CD4-positive, alpha-beta T cell treated with Interleukin-17A for 1 hour (primary cell): ENCODE measurements around the gene C1orf159.

Experiments used
- DNase-seq: peaks from one replicate; pipeline ENCODE4 v3.0.0-alpha.2; 2020

Gene C1orf159

GRCh38 chr1:1130206-1131120, 14.6 kb upstream of the C1orf159 start:
- DNase-seq = no peak

DNA sequence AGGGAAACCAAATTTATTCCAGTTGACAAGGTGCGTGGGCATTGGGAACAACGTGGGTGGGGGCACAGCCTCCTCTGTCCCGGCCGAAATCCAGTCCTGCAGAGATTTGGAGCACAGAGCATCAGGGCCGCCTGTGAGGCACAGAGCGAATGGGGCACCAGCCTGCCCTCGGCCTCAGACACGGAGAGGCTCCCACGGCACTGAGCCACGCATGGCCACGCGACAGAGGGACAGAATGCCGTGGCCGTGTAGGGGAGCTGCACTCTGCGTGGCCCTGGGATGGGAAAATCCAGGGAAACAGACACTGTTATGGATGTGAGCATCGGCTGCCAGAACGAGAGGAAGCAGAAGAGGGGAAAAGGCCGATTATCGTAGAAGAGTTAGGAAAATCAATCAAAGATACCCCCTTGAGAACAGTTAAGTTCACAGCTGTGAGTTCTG, 13.5 kb upstream of the C1orf159 start:
- no peak for DNase-seq

GRCh38 chr1:1128454-1129139, 12.7 kb upstream of the C1orf159 start:
- no peak for DNase-seq

GRCh38 chr1:1127551-1128451, 11.9 kb upstream of the C1orf159 start:
- no peak for DNase-seq

DNA sequence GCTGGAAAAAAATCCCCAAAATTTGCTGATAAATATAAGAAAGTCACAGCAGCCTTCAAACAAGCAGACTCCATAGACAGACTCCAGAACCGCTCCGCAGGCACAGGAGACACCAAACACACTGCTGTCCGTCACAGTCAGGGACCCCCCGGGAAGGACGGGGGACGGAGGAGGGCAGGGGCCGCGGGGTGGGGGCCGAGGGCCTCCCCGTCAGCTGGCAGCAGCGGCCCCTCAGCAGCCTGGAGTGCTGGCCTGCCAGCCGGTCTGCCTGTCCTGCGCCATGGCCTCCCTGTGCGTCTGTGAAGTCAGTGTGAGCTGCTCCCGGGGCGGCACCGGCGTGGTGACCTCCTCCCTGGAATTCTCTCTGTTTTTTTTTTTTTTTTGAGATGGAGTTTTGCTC, 10.1 kb upstream of the C1orf159 start:
- no peak for DNase-seq

DNA sequence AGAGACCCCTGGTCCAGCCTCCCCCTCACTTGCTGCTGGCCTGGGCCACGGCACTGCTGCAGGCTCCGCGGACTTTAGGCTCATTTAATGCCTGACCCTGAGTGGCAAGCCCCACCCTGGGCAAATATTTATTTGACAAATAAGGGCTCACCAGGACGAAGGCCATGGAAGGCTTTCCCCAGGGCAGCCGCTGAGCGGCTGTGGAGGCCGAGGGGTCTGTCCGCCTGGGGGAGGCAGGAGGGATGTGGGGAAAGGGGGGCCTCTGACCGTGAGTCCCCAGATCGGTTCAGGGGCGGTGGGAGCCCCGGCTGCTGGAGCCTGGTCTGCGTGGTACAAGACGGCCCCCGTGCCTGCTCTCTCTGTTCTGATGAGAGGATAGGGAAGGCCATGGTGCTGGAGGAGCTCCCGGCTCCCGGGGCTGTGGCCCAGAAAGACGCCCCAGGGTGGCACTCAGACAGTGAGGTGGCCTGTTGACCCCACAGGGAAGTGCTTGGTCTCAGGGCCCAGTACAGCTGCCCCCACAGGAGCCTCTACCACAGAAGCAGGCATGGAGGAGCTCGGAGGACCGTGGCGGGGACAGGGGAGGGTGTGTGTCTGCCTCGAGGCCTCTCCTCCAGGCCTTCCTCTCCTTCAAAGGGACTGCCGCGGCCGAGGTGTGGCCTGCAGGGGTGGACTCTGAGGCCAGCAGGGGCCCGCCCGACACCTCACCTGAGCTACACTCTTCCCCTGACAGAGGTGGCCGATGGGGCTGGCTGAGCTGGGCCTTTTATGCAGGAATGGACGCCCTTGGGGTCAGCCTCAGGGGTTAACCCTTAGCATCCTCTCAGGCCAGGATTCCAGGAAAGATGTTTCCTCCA, 9.1 kb upstream of the C1orf159 start:
- DNase-seq = no peak

GRCh38 chr1:1124508-1124785, 8.6 kb upstream of the C1orf159 start:
- DNase-seq = no peak

DNA sequence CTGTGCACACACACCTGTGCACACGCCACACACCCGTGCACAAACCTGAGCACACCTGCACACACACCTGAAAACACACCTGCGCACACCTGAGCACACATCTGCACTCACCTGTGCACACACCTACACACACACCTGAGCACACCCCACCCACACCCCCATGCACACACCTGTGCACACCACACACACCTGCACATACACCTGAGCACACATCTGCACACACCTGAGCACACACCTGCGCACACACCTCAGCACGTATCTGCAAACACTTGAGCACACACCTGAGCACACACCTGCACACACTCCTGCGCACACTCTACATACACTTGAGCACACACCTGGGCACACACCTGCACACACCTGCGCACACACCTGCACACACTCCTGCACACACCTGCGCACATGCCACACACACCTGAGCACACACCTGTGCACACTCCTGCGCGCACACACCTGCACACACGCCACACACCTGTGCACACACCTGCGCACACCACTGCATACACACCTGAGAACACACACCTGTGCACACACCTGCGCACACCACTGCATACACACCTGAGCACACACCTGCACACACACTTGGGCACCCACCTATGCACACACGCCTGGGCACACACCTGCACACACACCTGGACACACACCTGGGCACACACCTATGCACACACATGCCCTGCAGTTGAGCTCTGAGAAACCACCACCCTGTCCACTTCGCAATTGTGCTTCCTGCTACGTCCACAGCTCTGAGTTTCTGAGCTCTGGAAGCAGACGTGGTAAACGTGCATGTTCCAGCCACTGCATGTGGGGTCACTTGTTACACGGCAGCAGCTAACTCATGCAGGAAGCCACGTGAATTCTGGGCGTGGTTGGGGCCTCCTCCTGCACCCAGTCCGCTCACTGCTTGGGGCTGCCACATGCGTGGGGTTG, 8.0 kb upstream of the C1orf159 start:
- DNase-seq = no peak

DNA sequence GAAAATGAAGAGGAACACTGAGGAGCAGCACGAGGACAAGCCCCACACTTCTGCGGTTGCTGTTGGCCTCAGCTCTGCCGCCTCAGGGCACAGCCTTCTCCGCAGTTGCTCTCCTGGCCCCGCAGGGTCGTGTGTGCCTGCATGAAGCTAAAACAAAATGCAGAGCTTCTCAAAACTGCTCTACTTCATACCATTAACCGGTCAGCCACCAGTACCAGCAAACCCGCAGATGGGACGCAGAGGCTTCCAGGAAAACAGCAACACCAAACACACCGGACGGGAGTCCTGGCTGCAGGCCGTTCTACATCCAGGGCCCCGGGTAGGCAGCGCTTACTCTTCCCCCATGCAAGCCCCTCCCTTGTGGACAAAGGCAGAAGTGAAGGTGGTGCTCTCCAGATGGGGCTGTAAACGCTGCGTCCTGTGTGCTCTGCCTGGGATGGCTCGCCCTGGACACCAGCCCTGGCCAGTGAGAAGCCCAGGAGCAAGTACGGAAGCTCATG, 7.1 kb upstream of the C1orf159 start:
- no peak for DNase-seq

DNA sequence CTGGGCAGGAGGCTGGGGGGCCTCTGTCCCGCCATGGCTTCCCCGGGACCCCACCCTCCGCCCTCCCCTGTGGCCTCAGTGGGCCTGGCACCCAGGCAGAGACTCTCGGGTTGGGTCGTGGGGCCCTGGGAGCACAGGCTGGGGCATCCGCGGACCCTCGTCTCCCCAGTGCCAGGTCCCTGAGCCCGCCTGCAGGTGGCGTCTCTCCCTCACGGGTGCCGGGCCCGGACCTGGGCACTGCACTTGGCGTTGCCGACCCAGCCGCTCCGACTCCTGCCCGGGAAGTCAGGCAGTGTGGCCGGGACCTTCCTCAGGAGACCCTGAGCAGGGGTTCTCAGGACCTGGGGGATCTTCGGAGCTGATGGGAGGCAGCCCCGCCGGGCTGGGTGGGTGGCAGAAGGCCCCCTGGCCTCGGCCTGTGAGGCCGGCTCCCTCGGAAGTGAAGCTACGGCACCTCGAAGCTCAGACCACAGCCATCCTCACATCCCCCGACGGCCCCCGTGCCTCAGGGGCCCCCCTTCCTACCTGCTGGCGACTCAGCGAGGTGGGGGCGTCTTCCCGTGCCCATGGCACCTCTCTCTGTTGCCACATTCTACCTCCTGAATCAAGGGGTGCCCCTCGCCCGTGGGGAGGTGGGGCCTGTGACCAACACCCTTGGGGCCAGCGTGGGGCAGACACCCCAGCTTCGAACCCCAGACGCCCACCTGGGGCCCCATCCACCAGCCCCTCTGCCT, 6.4 kb upstream of the C1orf159 start:
- DNase-seq = peak; percentile 82

GRCh38 chr1:1121611-1122077, 5.8 kb upstream of the C1orf159 start:
- DNase-seq = no peak

DNA sequence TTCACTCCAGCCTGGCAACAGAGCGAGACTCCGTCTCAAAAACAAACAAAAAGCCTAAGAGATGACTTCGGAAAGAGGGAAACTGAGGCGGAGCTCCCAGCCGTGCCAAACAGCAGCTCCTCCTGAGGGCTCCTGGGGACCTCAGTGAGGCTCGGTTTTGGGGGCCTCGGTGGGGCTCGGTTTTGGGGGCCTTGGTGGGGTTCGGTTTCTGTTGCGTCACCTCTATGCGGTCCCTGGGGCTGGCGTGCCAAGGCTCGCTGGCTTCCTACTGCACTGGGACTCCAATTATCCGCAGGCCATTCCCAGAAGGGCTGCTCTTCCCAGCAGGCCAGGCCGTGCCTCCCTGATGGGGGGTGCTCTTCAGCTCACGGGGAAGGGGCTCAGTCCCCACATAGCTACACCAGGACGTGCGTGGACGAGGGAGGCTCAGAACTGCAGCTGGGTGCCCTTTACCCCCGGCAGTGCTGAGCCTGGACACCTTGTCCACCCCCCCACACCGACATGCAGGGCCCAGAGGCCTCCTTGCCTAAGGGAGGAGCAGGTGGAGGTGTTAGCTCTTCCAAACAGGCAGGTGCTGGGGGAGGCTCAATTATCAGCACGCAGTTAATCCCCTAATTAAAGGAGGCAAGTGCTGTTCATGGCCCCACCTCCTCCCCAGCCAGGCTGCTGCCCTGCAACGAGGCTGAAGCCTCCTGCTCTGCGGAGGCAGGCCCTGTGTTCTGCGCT, 5.1 kb upstream of the C1orf159 start:
- no peak for DNase-seq

DNA sequence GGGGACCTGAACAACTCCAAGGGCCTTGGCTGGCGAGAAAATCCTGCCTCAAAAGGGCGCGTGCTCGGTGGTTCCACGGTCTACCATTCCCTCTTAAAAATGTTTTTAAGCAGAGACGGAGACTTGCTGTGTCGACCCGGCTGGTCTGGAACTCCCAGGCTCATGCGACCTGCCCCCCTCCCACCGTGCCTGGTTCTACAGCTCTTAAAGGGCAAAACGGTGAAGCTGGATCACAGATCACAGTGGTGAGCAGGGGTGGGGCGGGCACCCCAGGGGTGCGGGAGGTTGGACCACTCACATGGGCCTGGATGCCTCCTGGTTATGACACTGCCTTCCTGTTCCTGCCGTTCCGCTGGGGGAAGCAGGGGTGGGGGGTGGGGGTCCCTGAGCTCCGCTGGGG, 4.2 kb upstream of the C1orf159 start:
- DNase-seq = no peak

- no peak for DNase-seq
Measured at GRCh38 chr1:1119272-1119890, 3.5 kb upstream of the C1orf159 start.

- no peak for DNase-seq
Measured at GRCh38 chr1:1118876-1119220, 3.0 kb upstream of the C1orf159 start.

- no peak for DNase-seq
Measured at GRCh38 chr1:1118011-1118875, 2.4 kb upstream of the C1orf159 start.

DNA sequence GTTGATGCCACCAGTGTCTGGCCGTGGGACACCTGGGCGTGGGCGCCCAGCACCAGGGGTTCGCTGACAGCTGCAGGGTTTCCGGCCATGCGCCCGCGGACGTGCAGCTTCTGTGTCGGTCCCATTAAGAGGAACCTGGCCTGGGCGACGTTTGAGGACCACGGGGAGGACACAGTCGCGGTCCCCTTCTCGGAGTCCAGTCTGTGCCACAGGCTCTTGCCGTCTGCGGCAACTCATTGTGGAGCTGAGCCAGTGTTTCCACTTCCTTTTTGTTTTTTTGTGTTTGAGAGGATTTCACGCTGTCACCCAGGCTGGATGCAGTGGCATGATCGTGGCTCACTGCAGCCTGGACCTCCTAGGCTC, 1.6 kb upstream of the C1orf159 start:
- no peak for DNase-seq
